Kasumi-1 (cell line): ENCODE data around the gene OCSTAMP.
A peak's percentile ranks its signal among the peaks of the same experiment; 100 is the strongest.

ENCODE experiments used
- DNase-seq, 2 experiments: peaks; one replicate each; lab custom pipeline; 2025; lab: John Stamatoyannopoulos, UW

Gene OCSTAMP

GRCh38 chr20:46573788-46574584 lies 23.5 kb upstream of the OCSTAMP start:
- DNase-seq = no peak

DNA sequence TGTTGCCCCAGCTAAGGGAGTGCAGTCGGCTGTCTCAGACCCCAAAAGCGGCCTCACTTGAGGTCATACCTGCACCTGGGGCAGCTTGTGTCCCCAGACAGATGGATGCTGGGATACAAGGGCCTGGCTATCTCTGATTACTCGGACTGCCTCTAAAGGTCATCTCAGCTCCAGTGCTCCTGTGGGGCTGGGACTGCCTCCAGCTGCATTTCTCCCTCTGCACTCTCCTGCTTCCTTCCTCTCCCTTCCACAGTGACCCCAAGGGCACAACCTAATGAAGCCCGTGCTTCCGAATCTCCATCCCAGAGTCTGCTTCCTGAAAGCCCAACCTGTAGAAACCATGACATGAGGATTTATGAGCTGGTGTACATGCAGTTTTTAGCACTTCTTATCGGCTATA lies 22.8 kb upstream of the OCSTAMP start:
- DNase-seq = no peak

GRCh38 chr20:46572790-46573189 lies 22.3 kb upstream of the OCSTAMP start:
- no peak for DNase-seq

DNA sequence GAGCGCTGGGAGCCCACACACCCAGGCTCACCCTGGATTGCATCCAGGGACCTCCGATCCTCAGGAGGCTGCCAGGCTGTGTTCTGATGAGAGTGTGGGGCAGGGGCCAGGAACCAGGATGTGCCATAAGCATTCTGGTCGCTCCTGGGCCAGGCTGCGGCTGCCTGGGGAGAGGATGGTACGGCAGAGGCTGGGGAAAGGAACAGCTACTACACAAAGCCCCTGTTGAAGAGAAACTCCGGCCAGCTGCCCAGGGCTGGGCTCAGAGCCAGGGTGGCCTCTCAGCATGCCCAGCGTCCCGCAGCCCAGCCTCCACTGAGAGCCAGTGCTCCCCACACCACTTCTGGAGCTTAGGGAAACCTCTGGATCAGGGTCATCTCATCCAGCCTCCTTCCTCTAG lies 21.7 kb upstream of the OCSTAMP start:
- DNase-seq = no peak

DNA sequence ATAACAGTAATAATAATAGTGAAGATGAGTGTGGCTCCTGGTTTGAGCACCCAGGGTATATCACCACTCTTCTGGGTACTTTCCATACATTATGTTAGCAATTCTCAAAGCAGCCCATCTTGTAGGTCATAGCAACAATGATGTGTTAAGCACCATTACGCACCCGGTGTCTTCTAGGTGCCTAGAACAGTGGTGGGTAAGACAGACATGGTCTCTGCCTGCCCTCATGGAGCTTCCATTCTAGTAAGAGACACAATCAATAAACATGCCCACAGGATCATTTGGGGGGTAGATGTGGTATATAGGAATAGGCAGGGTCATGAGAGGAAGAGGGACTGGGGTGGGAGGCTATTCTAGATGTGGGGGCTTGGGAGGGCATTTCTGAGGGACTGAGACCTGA lies 21.0 kb upstream of the OCSTAMP start:
- DNase-seq = no peak

GRCh38 chr20:46570956-46571355 lies 20.5 kb upstream of the OCSTAMP start:
- DNase-seq = no peak

DNA sequence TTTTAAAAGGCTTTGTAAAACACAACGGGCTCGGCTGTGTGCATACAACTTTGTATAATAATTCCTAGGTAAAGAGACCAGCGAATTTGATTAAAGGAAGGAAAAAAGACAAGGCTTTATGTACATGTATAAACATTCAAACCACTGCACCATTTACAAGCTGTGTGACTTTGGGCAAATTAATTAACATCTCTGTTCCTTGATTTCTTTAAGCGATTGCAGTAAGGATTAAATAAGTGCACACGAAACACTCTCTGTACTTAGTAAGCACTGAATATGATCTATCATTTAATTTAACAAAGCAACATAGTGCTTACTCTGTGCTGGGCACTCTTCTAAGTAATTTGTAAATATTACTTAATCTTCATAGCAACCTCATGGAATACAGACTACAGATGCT lies 19.5 kb upstream of the OCSTAMP start:
- DNase-seq = no peak

GRCh38 chr20:46568570-46569129 lies 18.2 kb upstream of the OCSTAMP start:
- DNase-seq = no peak

- no peak for DNase-seq
Observed at GRCh38 chr20:46566125-46566524, 15.7 kb upstream of the OCSTAMP start.

GRCh38 chr20:46564241-46564957 lies 13.9 kb upstream of the OCSTAMP start:
- DNase-seq = no peak

DNA sequence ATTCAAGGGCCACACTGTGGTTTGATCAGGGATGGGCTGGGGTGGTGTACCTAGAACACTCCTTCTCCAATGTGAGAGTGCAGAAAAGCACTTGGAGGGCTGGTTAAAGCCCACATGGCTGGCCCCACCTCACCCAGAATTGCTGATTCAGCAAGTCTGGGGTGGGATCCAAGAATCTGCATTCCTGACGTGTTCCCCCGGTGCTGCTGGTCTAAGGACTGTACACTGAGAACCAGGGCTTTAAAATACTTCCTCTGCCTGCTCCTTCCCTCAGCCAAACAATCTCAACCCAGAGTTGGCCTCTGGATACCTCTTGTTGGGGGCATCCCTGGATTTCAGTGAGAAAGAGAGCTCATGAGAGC lies 13.4 kb upstream of the OCSTAMP start:
- no peak for DNase-seq

DNA sequence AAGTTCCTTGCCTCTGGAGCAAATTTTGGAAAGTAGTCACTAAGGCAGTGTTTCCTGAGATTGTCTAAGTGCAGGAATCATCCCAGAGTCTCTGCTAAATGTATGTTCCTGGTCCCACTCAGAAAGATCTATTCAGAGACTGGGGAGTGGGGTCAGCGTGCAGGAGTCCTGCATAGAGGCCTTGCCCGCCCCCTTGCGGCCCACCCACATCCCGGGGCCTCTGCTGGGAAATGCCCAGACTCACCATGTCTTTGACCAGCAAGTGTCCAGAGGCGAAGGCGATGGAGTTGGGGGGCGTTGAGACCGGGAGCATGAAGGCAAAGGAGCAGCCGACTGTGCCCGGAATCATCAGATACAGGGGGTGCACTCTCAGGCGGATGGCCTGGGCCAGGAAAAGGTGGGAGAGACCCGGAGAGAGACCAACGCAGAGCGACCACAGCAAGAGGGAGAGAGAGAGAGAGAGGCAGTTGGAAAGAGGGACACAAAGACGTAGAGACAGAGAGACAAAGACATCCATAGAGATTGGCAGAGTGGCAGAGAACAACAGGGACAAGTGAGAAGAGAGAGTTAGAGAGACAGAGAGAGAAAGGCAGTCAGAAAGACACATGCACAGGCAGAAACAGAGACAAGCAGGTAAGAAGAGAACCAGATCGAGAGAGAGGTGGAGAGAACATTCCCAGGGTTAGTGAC lies 12.9 kb upstream of the OCSTAMP start:
- DNase-seq = no peak

- peak; percentile 59 to 71 for DNase-seq
Observed at GRCh38 chr20:46562373-46563169, 12.1 kb upstream of the OCSTAMP start.

DNA sequence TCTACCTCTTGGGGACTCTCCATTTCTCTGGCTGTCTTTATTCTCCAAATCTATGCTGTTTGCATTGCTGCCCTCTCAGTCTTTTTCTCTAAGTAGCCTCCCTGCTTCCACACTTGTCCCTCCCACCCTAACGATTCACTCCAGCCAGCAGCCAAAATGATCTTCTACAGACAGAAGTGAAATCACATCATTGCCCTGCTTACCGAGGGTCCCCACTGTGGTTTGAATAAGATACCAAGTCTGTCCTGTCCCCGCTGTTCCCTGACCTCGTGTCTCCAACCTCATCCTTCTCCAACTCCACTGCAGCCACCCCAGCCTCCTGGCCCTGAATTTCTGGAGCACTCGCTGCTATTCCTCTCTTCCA lies 11.5 kb upstream of the OCSTAMP start:
- DNase-seq = no peak

- no peak for DNase-seq
Observed at GRCh38 chr20:46559685-46560440, 9.4 kb upstream of the OCSTAMP start.

DNA sequence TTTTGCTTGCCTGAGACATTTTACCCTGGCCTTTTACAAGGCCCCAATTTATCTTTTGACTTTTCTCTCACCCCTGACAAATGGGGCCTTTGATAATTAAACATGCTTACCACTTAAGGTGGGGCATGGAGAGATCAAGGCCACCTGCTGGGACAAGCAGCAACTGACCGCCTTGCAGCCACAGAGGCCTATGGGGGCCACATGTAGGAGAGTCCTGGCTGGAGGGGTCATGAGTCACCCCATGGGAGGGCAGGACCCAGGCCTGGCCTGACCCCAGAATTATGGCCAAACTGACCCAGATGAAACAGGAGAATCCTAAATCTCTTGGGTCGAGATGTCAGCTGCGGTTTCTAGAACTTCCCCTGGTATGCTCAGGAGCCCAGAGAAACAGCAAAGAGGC lies 8.5 kb upstream of the OCSTAMP start:
- no peak for DNase-seq

GRCh38 chr20:46558511-46558959 lies 8.1 kb upstream of the OCSTAMP start:
- no peak for DNase-seq

GRCh38 chr20:46557231-46557956 lies 6.9 kb upstream of the OCSTAMP start:
- DNase-seq = no peak

GRCh38 chr20:46555370-46555956 lies 5.0 kb upstream of the OCSTAMP start:
- DNase-seq = no peak

DNA sequence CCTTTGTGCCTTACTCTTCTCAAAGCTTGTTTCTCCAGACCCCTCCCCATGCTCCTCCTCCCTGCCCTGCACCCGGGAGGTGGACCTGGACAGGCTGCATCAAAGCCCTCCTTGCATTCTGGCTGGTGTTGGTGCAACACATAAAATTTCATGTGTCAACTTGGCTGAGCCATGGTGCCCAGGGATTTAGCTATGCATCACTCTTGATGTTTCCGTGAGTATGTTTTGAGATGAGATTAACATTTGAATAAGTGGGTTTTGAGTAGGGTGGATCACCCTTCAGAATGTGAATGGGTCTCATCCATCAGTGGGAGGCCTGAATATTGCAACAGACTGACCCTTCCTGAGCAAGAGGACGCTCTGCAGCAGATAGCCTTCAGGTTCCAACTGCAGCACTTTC lies 4.4 kb upstream of the OCSTAMP start:
- no peak for DNase-seq
